Right hindlimb (tissue), 1 donor: ENCODE results near the gene LRRC75A.

ENCODE experiments used
- DNase-seq: peaks from one replicate; pipeline ENCODE4 v3.0.0-alpha.2; 2018

The LRRC75A gene

DNA sequence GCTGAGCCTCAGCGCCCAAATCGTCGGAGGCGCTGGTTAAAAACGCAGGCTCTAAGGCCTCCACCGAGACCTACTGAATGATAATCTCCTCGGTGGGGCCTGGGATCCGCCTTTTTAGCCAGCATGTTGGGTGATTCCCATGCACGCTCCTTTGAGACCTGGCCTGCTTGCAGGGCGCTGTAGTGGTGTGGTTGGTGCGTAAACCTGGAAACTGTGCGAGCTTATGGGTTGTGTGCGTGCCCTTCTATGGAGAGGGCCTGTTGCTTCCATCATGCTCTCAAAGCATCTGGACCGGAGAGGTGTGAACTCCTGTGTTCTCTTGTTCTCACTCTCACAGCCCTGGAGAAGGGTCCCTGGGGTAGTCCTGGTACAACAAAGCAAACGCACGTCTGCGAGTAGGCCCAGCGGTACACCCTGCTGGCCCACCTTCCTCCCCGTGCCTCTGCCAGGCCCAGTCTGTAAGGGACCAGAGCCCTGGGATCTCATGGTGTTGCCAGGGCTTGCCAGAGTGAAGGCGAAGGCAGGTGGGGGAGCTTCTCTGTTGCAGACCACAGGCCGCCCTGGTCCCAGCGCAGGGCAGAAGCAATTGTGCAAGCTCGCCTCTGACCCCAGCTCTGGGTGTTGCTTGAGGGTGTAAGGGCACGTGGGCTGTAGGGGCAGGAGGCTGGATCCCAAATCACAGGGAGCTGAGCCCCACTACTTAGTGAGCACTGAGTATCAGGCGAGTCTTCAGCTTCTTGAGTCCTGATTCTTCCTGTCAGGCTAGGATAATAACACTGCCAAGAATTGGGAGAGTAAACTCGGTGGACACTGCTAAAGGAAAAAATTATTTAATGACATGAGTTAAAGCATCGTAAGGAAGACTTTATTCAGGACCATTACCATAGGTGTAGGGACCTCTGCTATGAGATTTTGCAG lies 879 bp upstream of the LRRC75A start:
- no peak for DNase-seq

DNA sequence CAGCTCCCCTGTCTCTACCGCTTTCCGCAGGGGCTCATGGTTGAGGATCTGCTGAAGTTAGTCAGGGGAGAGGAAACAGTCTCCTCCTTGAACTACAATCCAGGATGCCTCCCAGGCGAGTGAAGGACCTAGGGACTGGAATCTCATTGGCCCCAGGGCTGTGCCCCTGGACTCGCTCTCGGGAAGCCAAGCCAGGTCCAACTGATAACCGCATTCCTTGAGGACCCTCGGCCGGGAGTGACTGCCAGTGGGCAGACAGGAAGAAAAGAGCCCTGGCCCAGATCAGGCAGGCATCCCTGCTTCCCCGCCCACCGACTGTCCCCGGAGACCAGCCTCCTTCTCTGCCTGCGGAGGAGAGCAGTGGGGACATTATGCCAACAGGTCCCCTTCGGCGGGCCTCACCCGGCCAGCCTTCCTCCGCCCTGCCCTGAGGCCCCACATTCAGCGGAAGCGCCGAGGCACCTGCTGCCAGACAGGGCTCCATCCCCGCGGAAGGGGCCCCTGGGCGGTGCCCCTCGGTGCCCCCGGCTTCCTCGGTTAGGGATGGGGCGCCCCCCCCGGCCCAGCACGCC lies 776 bp downstream of the LRRC75A start:
- no peak for DNase-seq

DNA sequence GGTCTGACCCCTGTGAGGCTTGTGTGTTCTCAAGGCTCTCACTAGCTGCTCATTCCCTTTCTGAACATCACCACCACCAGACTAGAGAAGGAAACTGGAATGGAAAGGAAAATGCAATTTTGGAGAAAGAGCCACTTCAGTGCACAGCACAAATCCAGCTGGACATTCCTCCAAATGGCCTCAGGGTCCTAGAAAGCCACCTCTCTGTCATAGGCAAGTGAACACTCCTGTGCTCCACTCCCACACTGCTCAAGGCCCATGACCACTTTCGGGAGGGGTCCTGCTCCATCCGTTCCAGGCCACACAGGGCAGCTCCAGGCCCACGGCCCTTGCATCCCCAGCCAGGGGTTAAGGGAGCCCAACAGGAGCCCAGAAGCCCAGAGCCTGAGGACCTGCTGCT lies 2.6 kb downstream of the LRRC75A start:
- no peak for DNase-seq

DNA sequence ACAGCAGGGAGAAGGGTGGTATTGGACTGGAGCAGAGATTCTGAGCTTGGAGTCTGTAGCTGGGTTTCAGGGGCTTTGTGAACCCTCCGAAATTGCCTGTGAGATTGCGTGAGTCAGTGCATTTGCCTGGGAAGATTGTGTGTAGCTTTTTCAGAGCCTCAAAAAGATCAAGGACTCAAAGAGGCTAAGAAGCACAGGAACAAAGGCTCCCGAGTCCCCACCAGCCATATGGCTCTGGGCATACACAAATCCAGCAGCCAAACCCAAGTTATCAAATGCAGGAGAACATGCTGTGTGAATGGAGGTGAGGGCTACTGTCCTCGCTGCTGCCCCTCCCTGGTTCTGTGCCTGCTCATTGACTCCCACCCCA lies 3.0 kb downstream of the LRRC75A start:
- no peak for DNase-seq

DNA sequence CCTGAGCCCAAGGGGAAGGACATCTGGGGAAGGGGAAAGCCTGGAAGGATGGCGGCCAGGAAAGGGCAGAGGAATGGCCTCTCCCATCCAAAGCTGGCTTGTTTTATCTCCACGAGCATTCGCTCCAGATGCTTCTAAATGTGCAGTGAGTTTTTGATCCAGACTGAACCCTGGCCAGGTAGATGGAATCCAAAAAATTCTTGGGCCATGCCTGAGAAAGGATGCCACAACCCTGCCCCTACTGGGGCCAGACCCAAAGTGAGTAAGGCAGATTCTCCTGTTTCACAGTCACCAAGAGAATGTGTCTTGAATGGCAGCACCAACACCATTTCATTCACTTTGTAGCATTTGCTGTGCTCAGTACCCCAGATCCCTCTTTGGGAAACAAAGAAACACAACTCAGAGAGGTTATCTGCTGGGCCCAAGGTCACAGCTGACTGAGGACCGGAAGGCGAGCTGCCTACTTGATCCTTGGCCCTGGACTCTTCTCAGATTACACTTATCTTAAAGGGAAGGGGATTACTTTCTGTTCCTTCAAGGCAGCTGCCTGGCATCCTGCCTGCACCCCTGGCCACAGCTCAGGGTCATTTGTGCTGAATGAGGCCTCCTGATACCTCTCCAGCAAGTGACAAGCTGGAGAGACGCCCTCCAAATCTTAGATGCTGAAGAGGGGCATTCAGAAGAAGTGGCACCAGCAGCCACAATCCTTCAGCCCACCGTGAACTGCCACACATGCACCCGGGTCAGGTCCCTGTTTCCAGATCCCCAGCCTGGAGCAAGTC lies 3.6 kb downstream of the LRRC75A start:
- no peak for DNase-seq

DNA sequence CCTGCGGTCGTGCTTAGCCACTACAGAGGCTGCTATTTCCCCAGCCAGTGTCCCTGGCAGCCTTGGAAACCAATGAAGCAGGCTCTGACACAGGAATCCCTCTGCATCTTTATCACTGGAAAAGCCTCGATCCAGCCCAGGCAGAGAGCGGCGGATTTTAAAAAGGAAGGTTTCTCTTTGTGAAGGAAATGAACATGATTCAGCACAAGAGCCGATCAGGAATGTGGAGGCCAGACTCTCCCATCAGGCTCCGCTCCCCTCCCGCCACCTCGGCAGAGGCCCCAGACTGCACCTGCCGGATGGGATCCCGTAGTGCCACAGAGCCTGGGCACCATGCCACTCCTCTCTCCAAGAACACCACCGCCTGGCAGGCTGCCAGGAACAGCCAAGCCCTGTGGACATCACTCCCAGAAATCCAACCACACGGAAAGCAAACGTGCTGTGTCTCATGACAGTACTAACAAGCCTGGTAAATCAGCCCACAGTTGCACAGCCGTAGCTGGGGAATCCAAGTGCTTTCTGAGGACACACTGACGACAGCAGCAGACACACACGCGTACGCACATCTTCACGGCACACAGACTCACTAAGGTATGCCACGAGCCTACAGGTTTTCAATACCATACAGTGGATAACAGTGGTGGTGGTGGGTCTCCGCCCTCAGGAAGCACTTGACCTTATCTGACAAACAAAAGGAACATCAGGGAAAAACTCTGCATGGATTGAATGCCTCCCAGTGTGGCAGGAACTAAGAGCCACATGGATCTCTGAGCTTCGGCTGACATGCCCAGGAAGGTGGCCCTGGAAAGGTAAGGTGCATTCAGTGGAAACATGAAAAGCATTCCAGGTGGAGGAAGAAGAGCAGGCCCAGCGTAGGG lies 5.4 kb downstream of the LRRC75A start:
- peak; percentile 82 for DNase-seq

DNA sequence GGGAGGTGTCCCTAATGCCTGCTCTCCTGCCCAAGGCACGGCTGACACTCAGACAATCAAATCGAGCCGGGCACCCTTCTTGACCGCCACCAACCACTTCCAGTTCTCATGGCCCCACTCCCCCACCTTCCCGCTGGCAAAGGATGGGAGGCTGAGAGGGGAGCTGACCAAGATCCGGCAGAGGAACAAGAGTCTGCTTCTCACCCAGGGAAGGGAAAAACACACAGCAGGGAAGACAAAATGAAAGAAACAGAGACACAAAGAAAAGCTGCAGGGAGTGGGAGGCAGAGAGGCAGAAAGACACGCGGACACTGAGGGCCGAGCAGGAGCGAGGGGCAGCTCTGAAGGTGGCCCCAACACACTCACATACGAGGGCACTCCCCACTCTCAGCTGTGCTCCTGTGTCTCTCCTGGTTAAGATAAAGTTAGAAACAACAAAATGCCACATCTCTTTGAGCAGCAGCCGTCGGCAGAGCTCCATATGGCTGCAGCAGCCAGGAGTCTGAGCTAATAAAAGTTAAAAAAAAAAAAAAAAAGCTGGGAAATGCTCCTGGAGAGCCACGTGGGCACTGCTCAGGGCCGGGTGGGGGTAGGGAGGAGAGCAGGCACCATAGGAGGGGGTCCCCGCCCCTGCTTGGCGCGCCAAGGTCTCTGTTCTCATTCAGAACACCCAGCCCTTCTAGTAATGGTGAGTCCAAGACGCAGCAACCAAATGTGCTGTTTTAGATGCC lies 7.4 kb downstream of the LRRC75A start:
- peak; percentile 76 for DNase-seq

DNA sequence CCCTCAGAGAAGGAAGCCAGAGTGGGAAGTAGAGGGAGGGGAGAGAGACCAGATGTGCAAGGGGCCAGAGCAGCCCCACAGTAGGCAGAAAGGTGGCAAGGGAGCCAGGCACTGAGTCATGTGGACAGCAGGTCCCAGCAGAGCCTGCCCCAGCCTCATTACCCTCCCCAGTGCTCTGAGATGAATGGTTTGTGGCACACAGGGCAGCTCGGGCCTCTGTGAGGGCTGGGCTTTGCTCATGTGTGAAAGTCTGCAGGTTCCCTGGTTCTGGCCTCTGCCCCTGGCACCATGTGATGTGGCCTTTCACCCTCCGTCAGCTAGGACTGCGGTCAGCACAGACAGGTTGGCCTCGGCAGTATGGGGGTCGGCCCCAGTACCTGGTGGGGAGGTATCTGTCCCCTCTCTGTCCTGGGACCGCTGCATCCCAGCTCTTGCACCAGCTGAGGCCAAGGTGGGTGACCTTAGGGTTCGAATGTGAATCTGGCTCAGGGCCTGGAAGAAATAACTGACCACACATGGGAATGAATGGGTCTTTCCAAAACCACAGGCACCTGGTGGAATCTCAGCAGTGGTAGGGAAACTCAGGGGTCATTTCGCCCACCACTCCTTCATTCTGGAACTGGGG lies 8.9 kb downstream of the LRRC75A start:
- peak; percentile 16 for DNase-seq

DNA sequence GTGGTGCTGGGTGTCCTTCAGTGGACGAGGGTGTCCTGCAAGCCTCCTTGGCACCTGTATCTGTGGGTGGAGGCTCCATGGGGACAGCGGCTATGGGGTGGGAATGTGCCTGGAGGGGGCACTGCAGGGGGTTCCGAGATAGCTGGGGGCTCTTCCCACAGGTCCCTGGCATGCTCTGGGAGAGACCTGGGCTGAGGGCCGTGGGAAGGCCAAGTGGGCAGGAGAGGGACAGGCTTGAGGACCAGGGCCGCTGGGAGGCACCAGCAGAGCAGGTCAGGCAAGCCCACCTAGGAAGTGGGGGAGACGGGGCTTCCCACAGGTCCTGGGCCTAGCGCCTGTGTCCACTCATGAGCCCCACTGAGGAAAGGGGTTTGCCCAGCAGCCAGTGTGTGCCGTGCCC lies 9.7 kb downstream of the LRRC75A start:
- DNase-seq: no peak

DNA sequence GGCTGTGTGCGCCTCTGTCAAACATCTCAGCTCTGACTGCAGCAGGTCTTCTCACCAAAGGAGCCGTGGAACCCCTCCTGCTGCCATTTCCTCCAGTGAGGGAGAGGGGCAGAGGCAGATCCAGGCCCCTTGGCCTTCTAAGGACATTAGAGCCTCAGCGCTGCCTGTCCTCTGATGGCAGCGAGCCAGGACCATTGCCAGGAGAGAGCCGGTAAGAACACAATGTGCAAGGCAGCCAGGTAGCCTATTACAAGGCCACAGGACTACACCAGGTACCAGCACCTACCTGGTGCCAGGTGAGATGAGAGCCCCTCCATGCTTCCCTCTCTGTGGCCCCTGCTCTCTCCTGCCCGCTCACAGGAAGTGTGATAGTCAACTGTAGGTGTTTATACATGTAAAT lies 11.0 kb downstream of the LRRC75A start:
- no peak for DNase-seq

DNA sequence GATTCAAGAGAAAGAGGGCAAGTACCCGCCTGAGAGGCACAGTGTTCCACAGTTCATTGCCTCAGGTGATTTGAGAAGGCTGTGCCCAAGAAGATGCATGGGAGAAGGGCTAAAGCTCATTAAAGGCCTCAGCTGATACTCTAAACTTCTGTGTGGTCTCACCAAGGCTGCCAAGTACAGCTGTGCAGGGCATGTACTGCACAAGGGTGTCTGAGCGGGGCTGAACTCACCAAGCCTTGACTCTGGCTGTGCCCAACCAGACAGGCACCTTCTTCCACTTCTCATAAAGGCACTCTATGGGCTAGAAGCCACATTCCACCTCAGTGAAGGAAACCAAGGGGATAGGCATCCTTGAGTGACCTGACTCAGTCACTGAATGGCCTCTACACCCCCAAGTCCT lies 12.7 kb downstream of the LRRC75A start:
- DNase-seq: no peak

DNA sequence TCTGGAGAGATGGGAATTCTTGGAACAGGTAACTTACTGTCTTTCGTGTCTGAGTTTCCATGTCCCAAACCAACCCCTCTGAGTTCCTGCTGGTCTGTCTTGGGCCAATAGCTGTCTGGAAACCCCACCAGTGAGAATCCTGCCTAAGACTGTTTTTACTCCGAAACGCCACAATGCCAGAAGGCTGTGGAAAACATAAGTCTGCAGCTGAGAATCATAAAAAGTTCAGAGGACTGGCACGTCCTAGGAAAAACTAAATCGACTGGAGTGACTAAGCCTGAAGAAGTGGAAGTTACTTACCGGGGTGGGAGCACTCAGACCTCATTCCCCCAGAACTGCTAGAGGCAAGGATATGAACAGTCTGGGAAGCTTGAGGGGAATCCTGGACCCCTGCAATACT lies 13.3 kb downstream of the LRRC75A start:
- DNase-seq: peak; percentile 85

DNA sequence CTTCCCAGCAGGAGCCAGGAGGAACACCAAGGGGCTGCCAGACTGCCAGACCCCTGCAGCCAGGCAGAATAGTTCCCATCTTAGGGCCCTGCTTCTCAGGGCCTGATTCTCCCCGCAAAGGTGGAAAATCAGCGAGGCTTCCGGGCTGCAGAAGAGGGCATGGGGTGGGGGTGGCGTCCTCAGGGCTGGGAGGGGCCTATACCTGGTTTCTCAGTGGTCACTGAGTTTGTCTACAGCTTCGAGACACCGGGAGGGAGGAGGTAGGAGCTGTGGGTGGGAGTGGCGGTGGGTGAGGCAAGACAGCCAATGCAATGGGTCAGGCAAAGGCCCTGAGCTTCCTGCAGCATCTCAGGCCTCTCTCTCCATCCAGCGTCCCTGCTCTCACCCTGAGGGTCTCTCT lies 14.3 kb downstream of the LRRC75A start:
- no peak for DNase-seq

DNA sequence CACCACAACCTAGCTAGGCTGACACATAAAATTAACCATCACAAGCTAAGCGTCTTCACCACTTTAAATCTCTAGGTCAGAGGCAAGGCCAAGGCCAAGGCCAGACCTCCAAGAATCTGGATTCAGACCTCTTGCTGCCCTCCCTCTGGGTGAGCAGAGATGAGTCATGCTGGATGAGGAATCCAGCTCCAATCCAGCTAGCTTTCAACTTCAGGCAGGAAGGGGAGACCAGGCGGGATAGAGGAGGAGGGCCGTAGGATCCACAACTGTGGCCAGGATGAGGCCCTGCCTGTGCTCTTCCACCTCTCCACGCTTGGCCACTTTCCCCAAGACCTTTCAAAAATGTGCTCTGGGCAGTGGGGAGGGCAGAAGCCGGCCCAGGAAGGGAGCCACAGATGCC lies 14.7 kb downstream of the LRRC75A start:
- DNase-seq: peak; percentile 84

DNA sequence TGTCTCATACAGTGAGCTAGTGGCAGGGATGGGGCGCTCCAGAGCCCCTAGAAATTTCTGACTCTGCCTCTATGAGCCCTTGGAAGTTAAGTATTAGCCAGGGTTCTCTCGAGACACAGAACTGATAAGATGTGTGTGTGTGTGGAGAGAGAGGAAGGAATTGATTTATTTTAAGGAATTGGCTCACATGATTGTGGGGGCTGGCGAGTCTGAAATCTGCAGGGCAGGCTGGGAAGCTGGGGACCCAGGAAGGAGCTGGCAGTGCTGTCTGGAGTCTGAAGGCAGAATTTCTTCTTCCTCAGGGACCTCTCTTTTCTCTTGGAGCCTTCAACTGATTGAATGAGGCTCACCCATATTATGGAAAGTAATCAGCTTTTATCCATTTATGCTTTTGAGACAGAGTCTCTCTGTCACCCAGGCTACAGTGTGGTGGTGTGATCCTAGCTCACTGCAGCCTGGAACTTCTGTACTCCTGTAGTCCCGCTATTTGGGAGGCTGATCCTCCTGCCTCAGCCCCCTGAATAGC lies 16.8 kb downstream of the LRRC75A start:
- DNase-seq: no peak

DNA sequence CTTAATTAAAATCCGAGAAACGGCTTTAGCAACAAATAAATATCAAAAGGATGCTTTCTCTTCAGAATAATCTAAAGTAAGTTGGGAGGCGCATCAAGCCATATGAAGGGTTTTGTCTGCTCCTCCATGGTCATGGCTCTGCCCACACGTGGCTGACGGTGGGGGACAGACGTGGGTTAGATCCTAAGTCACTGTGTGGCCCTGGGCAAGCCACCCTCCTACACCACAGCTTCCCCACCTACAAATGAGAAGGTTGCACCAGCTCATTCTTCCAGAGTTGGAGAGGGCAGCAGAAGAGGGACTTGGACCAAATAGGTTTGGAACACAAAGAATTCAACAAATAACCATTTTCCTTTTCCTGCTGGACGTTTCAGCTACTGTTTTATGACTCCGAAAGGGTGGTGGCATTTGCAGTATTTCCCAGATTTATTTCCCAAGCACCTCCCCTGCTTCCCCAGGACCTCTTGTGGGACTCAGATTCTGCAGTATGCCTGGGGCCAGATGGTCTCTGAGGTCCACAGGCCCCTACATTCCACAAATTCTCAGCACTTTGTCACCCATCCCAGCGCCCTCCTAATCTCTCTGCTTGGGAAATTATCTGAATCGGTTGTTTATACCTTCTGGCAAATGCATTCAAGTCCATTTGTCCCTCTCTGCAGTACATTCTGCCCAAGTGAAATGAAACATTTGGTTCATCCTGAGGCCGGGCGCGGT lies 17.8 kb downstream of the LRRC75A start:
- no peak for DNase-seq

DNA sequence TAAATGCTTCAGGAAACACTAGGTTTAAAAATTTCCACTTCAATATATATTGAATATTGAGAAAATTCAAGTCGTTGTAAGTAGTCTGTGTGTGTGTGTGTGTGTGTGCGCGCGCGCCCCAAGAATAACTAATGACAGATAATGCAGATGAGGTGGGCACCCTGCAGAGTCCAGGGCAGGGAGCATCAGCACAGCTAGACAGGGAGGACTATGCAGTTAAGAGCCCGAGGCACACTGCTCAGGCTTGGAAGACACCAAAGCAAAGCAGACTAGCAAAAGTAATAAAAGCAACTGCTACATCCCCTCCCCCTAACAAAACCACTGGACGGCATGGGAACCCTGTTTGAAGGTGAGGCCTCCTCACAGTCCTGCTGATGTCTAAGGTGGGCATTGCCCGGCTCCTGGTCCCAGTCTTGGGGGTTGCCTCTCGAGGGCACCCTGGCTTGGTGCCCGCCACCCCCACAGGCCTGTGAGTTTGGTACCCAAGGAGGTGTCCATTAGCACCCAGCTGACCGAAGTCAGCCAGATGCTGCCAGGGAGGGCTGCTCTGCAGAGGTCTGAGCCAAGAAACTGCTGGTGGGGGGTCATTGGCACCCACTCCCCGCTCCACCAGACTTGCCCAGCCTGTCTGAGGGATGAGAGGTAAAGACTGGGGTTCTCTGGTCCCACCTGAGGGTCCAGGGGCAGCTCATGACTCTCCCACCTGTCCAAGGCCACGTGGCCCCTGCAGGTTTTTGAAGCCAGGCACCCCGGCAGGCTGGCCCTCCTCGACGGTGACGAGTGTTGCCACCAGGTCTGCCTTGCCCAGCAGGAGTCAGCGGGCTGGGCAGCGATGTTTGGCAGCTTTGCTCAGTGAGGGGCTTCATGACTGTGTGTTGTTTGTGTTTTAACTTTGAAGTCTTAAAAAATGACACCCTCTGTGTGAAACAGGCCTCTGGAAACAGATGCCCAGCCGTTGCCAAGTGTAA lies 18.7 kb downstream of the LRRC75A start:
- no peak for DNase-seq

DNA sequence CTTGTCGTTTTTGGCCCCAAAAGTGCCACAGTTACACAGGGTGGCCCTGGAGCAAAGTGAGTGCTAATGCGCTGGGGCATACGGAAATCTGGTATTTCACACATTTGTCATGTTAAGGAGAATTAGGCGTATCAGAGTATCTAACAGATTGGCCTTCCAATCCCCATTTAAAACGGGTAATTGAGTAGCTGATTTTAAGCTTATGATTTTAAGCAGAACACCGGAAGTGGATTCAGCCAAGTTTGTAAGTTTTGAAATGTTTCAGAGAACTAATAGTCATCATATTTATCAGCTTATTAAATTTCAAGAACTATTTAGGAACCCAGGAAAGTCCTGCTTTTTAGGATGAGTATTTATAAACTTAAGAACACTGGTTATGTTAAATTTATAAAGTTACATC lies 19.5 kb downstream of the LRRC75A start:
- no peak for DNase-seq

DNA sequence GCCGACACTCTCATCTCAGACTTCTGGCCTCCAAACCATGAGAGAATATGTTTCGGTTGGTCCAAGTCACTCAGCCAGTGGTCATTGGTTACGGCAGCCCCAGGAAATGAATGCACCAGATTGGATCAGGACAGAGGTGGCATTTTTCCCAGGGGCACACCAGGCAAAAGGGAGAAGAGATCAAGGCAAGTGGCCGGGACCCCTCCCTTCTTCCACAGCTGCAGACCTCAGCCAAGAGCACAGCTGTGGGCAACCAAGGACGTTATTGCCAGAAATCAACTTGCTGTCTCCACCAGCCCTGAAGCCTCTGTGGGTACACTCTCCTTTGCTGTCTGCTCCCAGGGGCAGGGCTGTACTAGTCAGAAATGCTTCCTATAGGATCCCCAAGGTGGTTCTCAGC lies 20.7 kb downstream of the LRRC75A start:
- DNase-seq: no peak
